Calu3 (cell line): ENCODE measurements around the gene HDAC7. TPM values are rescaled to one million over a fixed set of nuclear protein-coding genes. Genes with fewer than 3 reads are reported as not detected.

Experiments used
- BruUV-seq: library from RNA; stranded (reverse); fragments of 400-500 nt; replicated peaks from 2 replicates; lab custom pipeline; 2021; lab: Mats Ljungman, UMichigan
- CTCF ChIA-PET: fragments of 300-600 bp; sonication (Branson Sonifier 250); formaldehyde crosslinking; loops from one replicate; lab custom pipeline; 2022; ENCODE audit warnings: antibody characterized with exemption; lab: Charles Lee
- DNase-seq: peaks from one replicate; pipeline ENCODE4 v3.0.0; 2022
- H3K27ac Mint-ChIP-seq: one replicate; pipeline ENCODE4 v1.8.0; 2022; ENCODE audit warnings: mixed read lengths; ENCODE audit not compliant: unreplicated experiment
- H3K27me3 Mint-ChIP-seq: one replicate; pipeline ENCODE4 v1.8.0; 2022; ENCODE audit warnings: mixed read lengths; ENCODE audit not compliant: unreplicated experiment
- H3K36me3 Mint-ChIP-seq: one replicate; pipeline ENCODE4 v1.8.0; 2022; ENCODE audit warnings: mild to moderate bottlenecking, moderate library complexity, mixed read lengths; ENCODE audit not compliant: insufficient read depth, unreplicated experiment
- H3K4me1 Mint-ChIP-seq: one replicate; pipeline ENCODE4 v1.8.0; 2022; ENCODE audit warnings: mild to moderate bottlenecking, low read depth, mixed read lengths; ENCODE audit not compliant: unreplicated experiment
- H3K4me3 Mint-ChIP-seq: one replicate; pipeline ENCODE4 v1.8.0; 2022; ENCODE audit warnings: mild to moderate bottlenecking, low read depth, moderate library complexity, mixed read lengths; ENCODE audit not compliant: unreplicated experiment
- H3K9me3 Mint-ChIP-seq: one replicate; pipeline ENCODE4 v1.8.0; 2022; ENCODE audit warnings: low read depth, mixed read lengths; ENCODE audit not compliant: unreplicated experiment
- CTCF ChIP-seq: fragments of 200-600 bp; IDR thresholded peaks from one replicate; pipeline ENCODE4 v1.8.0; 2022; ENCODE audit warnings: antibody characterized with exemption; ENCODE audit not compliant: unreplicated experiment
- intact Hi-C: fragments of 100-400 bp; cut with micrococcal nuclease; formaldehyde crosslinking; loops from one replicate; pipeline ENCODE4 v1.10.0; 2022; ENCODE audit not compliant: unreplicated experiment
- total RNA-seq: library from RNA; stranded (reverse); gene quantifications from 2 replicates; pipeline ENCODE4 v1.2.3, GENCODE V29; 2022

The HDAC7 gene
- total RNA-seq, 1 experiment from 2014 or later: 41.8 TPM

DNA sequence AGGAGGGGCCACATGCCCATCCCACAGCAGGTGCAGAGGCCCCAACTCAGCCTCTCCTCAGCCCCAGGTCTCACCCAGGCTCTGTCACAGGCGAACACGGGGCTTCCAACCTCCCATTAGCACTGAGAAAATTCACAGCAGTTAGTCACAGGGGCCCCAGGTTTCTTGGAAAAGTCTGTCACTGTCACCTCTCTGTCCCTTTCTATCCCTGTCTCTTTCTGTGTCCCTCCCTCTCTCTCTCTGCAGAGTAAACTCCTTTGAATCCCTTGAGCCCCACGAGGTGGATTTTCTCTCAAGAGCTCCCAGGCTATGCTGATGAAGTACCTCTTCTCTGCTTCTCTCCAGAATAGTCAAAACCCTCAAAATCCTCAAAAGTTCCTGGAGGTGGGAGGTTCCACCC, 80.4 kb downstream of the HDAC7 start:
- Mint-ChIP-seq H3K9me3 (no peaks in the 10 kb centered on the region), H3K4me1 (peaks cover 19% of the 10 kb centered on the region)

DNA sequence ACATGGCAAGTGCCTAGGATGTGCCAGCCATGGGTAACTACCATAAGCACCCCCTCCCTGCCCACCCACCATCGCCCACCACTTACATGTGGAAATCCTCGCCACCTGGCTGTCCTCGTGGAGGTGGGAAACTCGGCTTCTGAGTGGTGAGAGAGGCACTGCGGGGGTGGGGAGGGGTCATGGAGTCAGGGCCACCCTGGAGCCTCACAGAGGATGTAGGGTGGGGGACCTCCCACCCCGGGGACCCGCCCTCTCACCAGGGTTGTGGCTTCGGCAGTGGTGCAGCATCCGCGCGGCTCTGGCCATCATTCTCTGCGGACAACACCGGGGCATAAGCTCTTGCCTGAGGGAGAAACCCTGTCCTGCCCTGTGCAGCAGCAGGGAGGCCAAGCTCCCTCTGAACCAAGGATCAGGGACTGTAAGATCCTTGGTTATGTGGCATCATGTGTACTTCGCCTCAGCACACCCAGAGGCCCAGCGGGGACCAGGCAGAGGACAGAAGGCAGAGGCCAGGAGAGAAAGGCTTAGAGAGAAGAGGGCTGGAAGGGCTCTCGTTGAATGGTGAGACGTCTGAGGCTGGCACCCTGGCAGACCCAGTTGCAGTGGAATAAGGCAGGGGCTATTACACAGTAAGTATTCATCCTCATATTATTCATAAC, 81.6 kb downstream of the HDAC7 start:
- peaks cover 6% of the 10 kb centered on the region for H3K36me3 Mint-ChIP-seq
- DNase-seq: no peak
- no peak overlapping the region for H3K4me3 Mint-ChIP-seq
- H3K27ac Mint-ChIP-seq: no peak overlapping the region
- H3K27me3 Mint-ChIP-seq: no peaks in the 10 kb centered on the region
- no peaks in the 10 kb centered on the region for H3K9me3 Mint-ChIP-seq
- intact Hi-C loops: no loop called here
- CTCF ChIA-PET: no interaction called here
- H3K4me1 Mint-ChIP-seq: peaks cover 9% of the 10 kb centered on the region
- no peak for TF ChIP-seq CTCF
- no TSS peak for BruUV-seq

More for the DNA sequence above, 80.4 kb downstream of the HDAC7 start:
- DNase-seq: no peak
- intact Hi-C loops: no loop called here
- no TSS peak for BruUV-seq
- no peaks in the 10 kb centered on the region for H3K27me3 Mint-ChIP-seq
- no peak for TF ChIP-seq CTCF
- CTCF ChIA-PET: no interaction called here
- no peak overlapping the region for H3K27ac Mint-ChIP-seq
- H3K36me3 Mint-ChIP-seq: peaks cover 6% of the 10 kb centered on the region
- no peak overlapping the region for H3K4me3 Mint-ChIP-seq

DNA sequence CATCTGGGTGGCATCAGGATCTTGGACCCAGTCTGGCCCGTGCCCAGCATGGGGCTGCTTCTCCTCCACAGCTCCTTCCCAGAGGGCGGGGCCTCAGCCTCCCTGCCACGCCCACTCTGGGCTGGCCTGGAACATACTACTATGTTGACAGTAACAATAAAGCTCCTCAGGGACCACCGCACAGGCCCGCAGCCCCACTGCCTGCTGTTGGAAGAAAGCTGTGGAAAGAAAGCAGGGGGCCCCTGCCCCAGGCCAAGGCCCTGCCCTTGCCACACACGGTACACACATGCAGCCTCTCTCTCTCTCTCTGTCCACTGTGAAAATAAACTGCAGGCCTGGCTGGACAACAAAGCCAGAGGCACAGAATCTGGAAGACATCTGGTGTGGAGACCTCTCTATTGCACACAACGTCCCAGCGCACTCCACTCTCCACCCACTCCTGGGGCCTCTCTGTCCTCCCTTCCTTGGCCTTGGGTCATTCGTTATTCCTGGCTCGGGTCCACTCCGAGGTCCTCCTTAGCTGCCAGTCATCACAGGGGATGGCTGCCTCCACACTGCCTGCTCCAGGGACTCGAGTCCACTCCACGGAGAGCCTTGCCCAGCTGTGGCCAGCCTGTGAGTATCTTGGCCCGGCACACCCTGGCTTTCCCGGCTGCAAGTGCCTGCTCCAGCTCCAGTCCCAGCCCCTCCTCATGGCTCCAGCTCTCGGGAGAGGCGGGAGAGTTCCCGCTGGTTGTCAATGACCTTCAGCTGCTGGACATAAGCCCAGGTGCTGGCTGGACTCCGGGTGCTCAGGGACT, 82.6 kb downstream of the HDAC7 start:
- intact Hi-C loops: no loop called here
- TF ChIP-seq CTCF: no peak
- H3K36me3 Mint-ChIP-seq: peaks cover 6% of the 10 kb centered on the region
- CTCF ChIA-PET: interaction anchor here (1.1 kb wide), 1 partner anchor 101 kb away, joined by 4 read pairs; no protein-coding TSS in a partner anchor
- H3K4me3 Mint-ChIP-seq: no peak overlapping the region
- peaks cover 9% of the 10 kb centered on the region for H3K4me1 Mint-ChIP-seq
- no peaks in the 10 kb centered on the region for H3K27me3 Mint-ChIP-seq
- no peak overlapping the region for H3K27ac Mint-ChIP-seq
- no peak for DNase-seq
- no peaks in the 10 kb centered on the region for H3K9me3 Mint-ChIP-seq
- BruUV-seq: no TSS peak

DNA sequence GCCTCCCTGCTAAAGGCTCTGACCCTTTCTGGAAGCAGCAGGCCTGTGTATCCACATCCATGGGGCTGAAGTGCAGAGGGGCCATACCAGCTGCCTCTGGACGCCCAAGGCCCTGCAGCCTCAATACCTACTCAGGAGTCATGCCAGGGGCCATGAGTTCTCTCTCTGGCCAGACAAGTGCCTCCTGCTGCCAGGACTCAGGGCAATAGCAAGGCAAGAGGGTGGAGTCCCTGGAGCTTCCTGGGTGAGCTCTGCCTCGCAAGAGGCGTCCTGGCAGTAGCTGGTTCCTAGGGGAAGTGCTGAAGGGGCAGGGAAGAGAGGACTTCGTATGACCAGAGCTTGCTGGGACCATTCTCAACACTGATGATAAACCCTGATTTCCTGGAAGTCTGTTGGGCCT, 83.5 kb downstream of the HDAC7 start:
- H3K4me1 Mint-ChIP-seq: peaks cover 4% of the 10 kb centered on the region
- TF ChIP-seq CTCF: no peak
- H3K36me3 Mint-ChIP-seq: peaks cover 6% of the 10 kb centered on the region
- CTCF ChIA-PET: interaction anchor here (1.1 kb wide), 1 partner anchor 101 kb away, joined by 4 read pairs; no protein-coding TSS in a partner anchor
- no peak for DNase-seq
- intact Hi-C loops: no loop called here
- H3K9me3 Mint-ChIP-seq: no peaks in the 10 kb centered on the region
- no peak overlapping the region for H3K4me3 Mint-ChIP-seq
- no peak overlapping the region for H3K27ac Mint-ChIP-seq
- BruUV-seq: no TSS peak
- no peaks in the 10 kb centered on the region for H3K27me3 Mint-ChIP-seq
